Ishikawa (cell line): ENCODE results near the gene LCNL1.

Experiments used
- EP300 ChIP-seq: IDR thresholded peaks from 2 replicates; pipeline ENCODE4 v1.6.1; 2012; ENCODE audit warnings: borderline replicate concordance
- FOXM1 ChIP-seq: IDR thresholded peaks from 2 replicates; pipeline ENCODE4 v1.6.1; 2012; ENCODE audit warnings: low read depth, borderline replicate concordance
- RAD21 ChIP-seq: IDR thresholded peaks from 2 replicates; pipeline ENCODE4 v1.6.1; 2012; ENCODE audit warnings: low read depth
- REST ChIP-seq: IDR thresholded peaks from 2 replicates; pipeline ENCODE4 v1.6.1; 2012; ENCODE audit warnings: low read depth, mild to moderate bottlenecking
- YY1 ChIP-seq: IDR thresholded peaks from 2 replicates; pipeline ENCODE4 v1.6.1; 2012; ENCODE audit warnings: low read depth
- TF ChIP-seq, protein P1 (sequence below): IDR thresholded peaks from 2 replicates; pipeline ENCODE4 v1.6.1; 2012

DNA sequence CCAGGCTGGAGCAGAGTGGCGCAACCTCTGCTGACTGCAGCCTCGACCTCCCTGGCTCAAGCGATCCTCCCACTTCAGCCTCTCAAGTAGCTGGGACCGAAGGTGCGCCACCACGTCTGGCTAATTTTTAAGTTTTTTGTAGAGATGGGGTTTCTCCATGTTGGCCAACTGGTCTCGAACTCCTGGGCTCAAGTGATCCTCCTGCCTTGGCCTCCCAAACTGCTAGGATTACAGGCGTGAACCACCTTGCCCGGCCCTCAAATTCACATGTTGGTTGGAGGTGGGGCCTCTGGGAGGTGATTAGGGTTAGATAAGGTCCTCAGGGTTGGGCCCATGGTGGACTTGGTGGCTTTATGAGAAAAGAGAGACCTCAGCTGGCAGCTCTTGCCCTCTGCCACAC, 20.6 kb upstream of the LCNL1 start:
- TF ChIP-seq, protein P1, sequence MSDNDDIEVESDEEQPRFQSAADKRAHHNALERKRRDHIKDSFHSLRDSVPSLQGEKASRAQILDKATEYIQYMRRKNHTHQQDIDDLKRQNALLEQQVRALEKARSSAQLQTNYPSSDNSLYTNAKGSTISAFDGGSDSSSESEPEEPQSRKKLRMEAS = no peak
- TF ChIP-seq RAD21 (no peak), REST (no peak), EP300 (no peak), FOXM1 (no peak), YY1 (no peak)
